IMR-90 (cell line): ENCODE measurements around the gene PLCL1. TPM values are rescaled to one million over a fixed set of nuclear protein-coding genes. Genes with fewer than 3 reads are reported as not detected.

Source experiments
- ATAC-seq: fragments of 200-7000 bp; cut with Tn5 transposase; 2 replicates; pipeline ENCODE4 v1.9.1; 2020; ENCODE audit warnings: low read depth, mild to moderate bottlenecking, moderate library complexity
- BruUV-seq: library from RNA; stranded (reverse); fragments of 400-500 nt; replicated peaks from 2 replicates; lab custom pipeline; 2021; lab: Mats Ljungman, UMichigan
- CTCF ChIA-PET: fragments of 300-600 bp; formaldehyde crosslinking; extraction: SDS; loops from one replicate; lab custom pipeline; 2021; ENCODE audit warnings: antibody characterized with exemption; lab: Yijun Ruan, JAX
- POLR2A ChIA-PET: fragments of 300-600 bp; sonication (Branson Sonifier 250); formaldehyde crosslinking; loops from one replicate; lab custom pipeline; 2022; ENCODE audit warnings: antibody characterized with exemption; ENCODE audit not compliant: unreplicated experiment; lab: Charles Lee
- DNase-seq: peaks from one replicate; pipeline ENCODE4 v3.0.0; 2013
- H2AFZ ChIP-seq: replicated peaks from 2 replicates; pipeline ENCODE3; 2013; ENCODE audit warnings: low read length, mild to moderate bottlenecking; ENCODE audit not compliant: poor library complexity
- H2AK5ac ChIP-seq: 2 replicates; pipeline ENCODE4 v1.6.1; 2013; ENCODE audit warnings: low read depth, low read length, inconsistent platforms
- H2AK9ac ChIP-seq: replicated peaks from 2 replicates; pipeline ENCODE3; 2013; ENCODE audit warnings: mild to moderate bottlenecking, low read depth, low read length, moderate library complexity; ENCODE audit not compliant: poor library complexity
- H2BK120ac ChIP-seq: 2 replicates; pipeline ENCODE4 v1.6.1; 2013; ENCODE audit warnings: low read depth, low read length, inconsistent platforms
- H2BK15ac ChIP-seq: 3 replicates; pipeline ENCODE4 v1.6.1; 2013; ENCODE audit warnings: low read depth, low read length, inconsistent platforms
- H2BK20ac ChIP-seq: 2 replicates; pipeline ENCODE4 v1.6.1; 2013; ENCODE audit warnings: low read depth, mild to moderate bottlenecking, inconsistent platforms, low read length, moderate library complexity
- H2BK5ac ChIP-seq: 2 replicates; pipeline ENCODE4 v1.6.1; 2013; ENCODE audit warnings: mild to moderate bottlenecking, low read depth, low read length, inconsistent platforms; ENCODE audit not compliant: poor library complexity, severe bottlenecking
- H3K14ac ChIP-seq: replicated peaks from 2 replicates; pipeline ENCODE4 v1.6.1; 2013; ENCODE audit warnings: low read depth, low read length, inconsistent platforms
- H3K18ac ChIP-seq: 2 replicates; pipeline ENCODE4 v1.6.1; 2013; ENCODE audit warnings: low read depth, low read length, control low read depth
- H3K23ac ChIP-seq: 2 replicates; pipeline ENCODE4 v1.6.1; 2013; ENCODE audit warnings: low read depth, low read length, inconsistent platforms
- H3K27ac ChIP-seq: 2 replicates; pipeline ENCODE4 v1.5.1; 2013; ENCODE audit warnings: mild to moderate bottlenecking, control low read depth, low read length; ENCODE audit not compliant: insufficient read depth
- H3K27me3 ChIP-seq: 2 replicates; pipeline ENCODE4 v1.6.1; 2013; ENCODE audit warnings: low read length; ENCODE audit not compliant: control insufficient read depth, insufficient read depth
- H3K36me3 ChIP-seq: 2 replicates; pipeline ENCODE4 v1.6.1; 2013; ENCODE audit warnings: low read length, mixed read lengths; ENCODE audit not compliant: control insufficient read depth, insufficient read depth
- H3K4ac ChIP-seq: 2 replicates; pipeline ENCODE4 v1.6.1; 2013; ENCODE audit warnings: low read depth, low read length, inconsistent platforms
- H3K4me1 ChIP-seq: 2 replicates; pipeline ENCODE4 v1.6.1; 2013; ENCODE audit warnings: low read length, mixed read lengths; ENCODE audit not compliant: control insufficient read depth, insufficient read depth
- H3K4me2 ChIP-seq: 2 replicates; pipeline ENCODE4 v1.6.1; 2013; ENCODE audit warnings: low read depth, mild to moderate bottlenecking, control low read depth, low read length, moderate library complexity
- H3K4me3 ChIP-seq: 2 replicates; pipeline ENCODE4 v1.5.1; 2013; ENCODE audit warnings: low read depth, mild to moderate bottlenecking, control low read depth, low read length, moderate library complexity; ENCODE audit not compliant: insufficient read depth
- H3K56ac ChIP-seq: 2 replicates; pipeline ENCODE4 v1.6.1; 2013; ENCODE audit warnings: low read length, inconsistent platforms; ENCODE audit not compliant: insufficient read depth; ENCODE audit errors: extremely low read depth
- H3K79me1 ChIP-seq, 2 experiments: 2 replicates each; pipeline ENCODE4 v1.6.1; 2013; ENCODE audit warnings: low read length in 2 of 2, inconsistent platforms in 1 of 2, low read depth in 1 of 2
- H3K9ac ChIP-seq: 2 replicates; pipeline ENCODE4 v1.6.1; 2013; ENCODE audit warnings: low read depth, low read length, control low read depth
- H3K9me1 ChIP-seq: 2 replicates; pipeline ENCODE4 v1.6.1; 2013; ENCODE audit warnings: low read length, inconsistent platforms; ENCODE audit not compliant: insufficient read depth
- H3K9me3 ChIP-seq: 2 replicates; pipeline ENCODE4 v1.6.1; 2013; ENCODE audit warnings: low read length; ENCODE audit not compliant: control insufficient read depth, insufficient read depth
- H4K20me1 ChIP-seq: 2 replicates; pipeline ENCODE4 v1.6.1; 2013; ENCODE audit warnings: low read length, inconsistent platforms; ENCODE audit not compliant: insufficient read depth
- H4K5ac ChIP-seq: 2 replicates; pipeline ENCODE4 v1.6.1; 2013; ENCODE audit warnings: mild to moderate bottlenecking, low read depth, low read length, control low read depth
- H4K8ac ChIP-seq, 2 experiments: 2 replicates each; pipeline ENCODE4 v1.6.1; 2013; ENCODE audit warnings: low read depth in 2 of 2, low read length in 2 of 2, control low read depth in 1 of 2, inconsistent platforms in 1 of 2
- H4K91ac ChIP-seq: 2 replicates; pipeline ENCODE4 v1.6.1; 2013; ENCODE audit warnings: low read depth, low read length, inconsistent platforms; ENCODE audit not compliant: insufficient read depth
- NFE2L2 ChIP-seq: fragments of 150-350 bp; IDR thresholded peaks from 2 replicates; pipeline ENCODE4 v1.6.1; 2016; ENCODE audit warnings: low read depth, mild to moderate bottlenecking, low read length
- POLR2A ChIP-seq: IDR thresholded peaks from 2 replicates; pipeline ENCODE4 v1.6.1; 2012; ENCODE audit warnings: mild to moderate bottlenecking, low read depth, low read length
- WGBS, 2 experiments: methylation state at CpG; one replicate each; pipeline versions ENCODE4 v1.1.5 to v1.1.7; 2013; ENCODE audit warnings: missing lambda C conversion rate in 2 of 2; ENCODE audit not compliant: insufficient read length in 1 of 2; ENCODE audit errors: extremely low coverage in 2 of 2; 5-methylcytosine and 5-hydroxymethylcytosine counted together
- dilution Hi-C: fragments of 300-500 bp; cut with HindIII; formaldehyde crosslinking; loops from one replicate; pipeline ENCODE4 v1.14.3; 2018; ENCODE audit warnings: low sequenced_read_pairs; ENCODE audit not compliant: unreplicated experiment
- in situ Hi-C: fragments of 300-500 bp; cut with MboI; formaldehyde crosslinking; loops from 3 replicates; pipeline ENCODE4 v1.14.3; 2019; ENCODE audit warnings: low sequenced_read_pairs, inconsistent platforms, mixed read lengths
- intact Hi-C: fragments of 100-400 bp; cut with micrococcal nuclease; formaldehyde crosslinking; loops from 2 replicates; pipeline ENCODE4 v1.10.0; 2022
- polyA plus RNA-seq, 3 experiments: library from polyadenylated mRNA; depleted of rRNA; stranded (reverse); fragments of >200 nt; gene quantifications; 2 replicates each; pipeline ENCODE4 v1.2.3, GENCODE V29; 2012; ENCODE audit warnings: low replicate concordance in 1 of 3
- total RNA-seq: library from RNA; depleted of rRNA; stranded (reverse); fragments of >200 nt; gene quantifications from 2 replicates; pipeline ENCODE4 v1.2.3, GENCODE V29; 2012

The PLCL1 gene
- total and polyA plus RNA-seq, 2 of the 4 experiments (the other 2 are of a cell fraction) = 0.14 to 0.18 TPM

DNA sequence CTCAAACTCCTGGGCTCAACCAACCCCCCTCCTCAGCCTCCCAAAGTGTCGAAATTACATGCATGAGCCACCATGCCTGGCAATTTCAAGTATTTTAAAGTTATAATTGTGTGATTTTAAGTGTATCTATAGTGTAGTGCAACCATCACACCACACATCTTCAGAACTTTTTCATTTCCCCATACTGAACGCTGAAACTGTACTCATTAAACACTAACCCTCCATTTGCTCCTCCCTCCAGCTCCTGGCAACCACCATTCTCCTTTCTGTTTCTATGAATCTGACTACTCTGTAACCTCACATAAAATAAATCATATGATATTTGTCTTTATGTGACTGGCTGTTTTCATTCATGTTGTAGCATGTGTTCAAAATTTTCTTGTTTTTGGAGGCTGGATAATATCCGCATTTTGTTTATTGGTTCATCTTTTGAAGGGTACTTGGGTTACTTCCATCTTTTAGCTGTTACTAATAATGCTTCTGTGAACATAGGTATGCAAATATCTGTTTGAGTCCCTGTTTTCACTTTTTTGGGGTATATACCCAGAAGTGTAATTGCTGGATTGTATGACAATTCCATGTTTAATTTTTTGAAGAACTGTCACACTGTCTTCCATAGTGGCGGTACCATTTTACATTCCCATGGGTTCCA, 188.2 kb downstream of the PLCL1 start:
- Histone ChIP-seq H4K91ac (no peak overlapping the region), H3K14ac (no peak overlapping the region), H3K18ac (no peak overlapping the region), H2AK9ac (no peak overlapping the region), H3K9me1 (no peaks in the 10 kb centered on the region), H3K27me3 (no peaks in the 10 kb centered on the region), H2BK120ac (no peak overlapping the region), H3K23ac (no peak overlapping the region), H2BK15ac (no peak overlapping the region), H2AK5ac (no peak overlapping the region), H3K9me3 (no peaks in the 10 kb centered on the region), H3K79me1 (no peaks in the 10 kb centered on the region), H3K4me3 (no peak overlapping the region), H4K5ac (no peak overlapping the region), H3K56ac (no peak overlapping the region), H2BK20ac (no peak overlapping the region), H3K27ac (no peak overlapping the region), H4K8ac (no peak overlapping the region), H2BK5ac (no peak overlapping the region), H3K4me2 (no peak overlapping the region), H3K36me3 (no peaks in the 10 kb centered on the region), H3K4ac (no peak overlapping the region), H4K20me1 (no peaks in the 10 kb centered on the region), H2AFZ (no peak overlapping the region), H3K9ac (no peak overlapping the region), H3K4me1 (no peaks in the 10 kb centered on the region)
- ATAC-seq (no peak), DNase-seq (no peak)
- no CpG with 5 or more reads among the region's 4 CpGs for WGBS, 2 experiments
- dilution Hi-C loops = no loop called here
- ChIA-PET POLR2A (no interaction called here), CTCF (no interaction called here)
- intact Hi-C loops = loop anchor here (5.0 kb wide), 1 partner anchor 190 kb away; no protein-coding TSS in a partner anchor
- in situ Hi-C loops = no loop called here
- no TSS peak for BruUV-seq
- no peak for TF ChIP-seq POLR2A
- no peak for TF ChIP-seq NFE2L2
